ENCODE data around the gene ENTREP3.

DNA sequence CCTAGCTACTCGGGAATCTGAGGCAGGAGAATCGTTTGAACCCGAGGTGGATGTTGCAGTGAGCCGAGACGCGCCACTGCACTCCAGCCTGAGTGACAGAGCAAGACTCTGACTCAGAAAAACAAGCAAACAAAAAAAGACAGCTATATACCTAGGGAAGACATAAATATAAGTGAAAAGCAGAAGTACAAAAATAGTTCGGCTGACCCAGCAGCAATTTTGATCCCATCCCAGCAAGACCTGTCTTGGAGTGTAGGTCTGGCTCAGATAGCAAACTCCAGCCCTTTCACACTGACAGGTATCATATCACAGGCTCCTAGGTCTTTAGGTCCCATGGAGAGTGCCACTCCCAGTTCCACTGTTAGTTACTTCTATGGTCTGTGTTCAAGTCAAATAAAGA lies 32.2 kb downstream of the ENTREP3 start:
- TF ChIP-seq SRF (IDR thresholded peaks at IDR 0.05; ENCODE audit: low read depth): no peak
- no peak for TF ChIP-seq POLR2A (IDR thresholded peaks at IDR 0.05; ENCODE audit: borderline replicate concordance, extremely low read depth, insufficient read depth, insufficient read length)
- no peak for TF ChIP-seq POLR2AphosphoS5 (IDR thresholded peaks at IDR 0.05; ENCODE audit: low read depth, low read length)
- TF ChIP-seq EZH2phosphoT487 (IDR thresholded peaks at IDR 0.05; ENCODE audit: borderline replicate concordance): no peak
- TF ChIP-seq, protein P1, sequence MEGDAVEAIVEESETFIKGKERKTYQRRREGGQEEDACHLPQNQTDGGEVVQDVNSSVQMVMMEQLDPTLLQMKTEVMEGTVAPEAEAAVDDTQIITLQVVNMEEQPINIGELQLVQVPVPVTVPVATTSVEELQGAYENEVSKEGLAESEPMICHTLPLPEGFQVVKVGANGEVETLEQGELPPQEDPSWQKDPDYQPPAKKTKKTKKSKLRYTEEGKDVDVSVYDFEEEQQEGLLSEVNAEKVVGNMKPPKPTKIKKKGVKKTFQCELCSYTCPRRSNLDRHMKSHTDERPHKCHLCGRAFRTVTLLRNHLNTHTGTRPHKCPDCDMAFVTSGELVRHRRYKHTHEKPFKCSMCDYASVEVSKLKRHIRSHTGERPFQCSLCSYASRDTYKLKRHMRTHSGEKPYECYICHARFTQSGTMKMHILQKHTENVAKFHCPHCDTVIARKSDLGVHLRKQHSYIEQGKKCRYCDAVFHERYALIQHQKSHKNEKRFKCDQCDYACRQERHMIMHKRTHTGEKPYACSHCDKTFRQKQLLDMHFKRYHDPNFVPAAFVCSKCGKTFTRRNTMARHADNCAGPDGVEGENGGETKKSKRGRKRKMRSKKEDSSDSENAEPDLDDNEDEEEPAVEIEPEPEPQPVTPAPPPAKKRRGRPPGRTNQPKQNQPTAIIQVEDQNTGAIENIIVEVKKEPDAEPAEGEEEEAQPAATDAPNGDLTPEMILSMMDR (IDR thresholded peaks at IDR 0.05 in 2 of 3, conservative IDR thresholded peaks at IDR 0.05 in 1 of 3; ENCODE audit: borderline replicate concordance in 1 of 3, insufficient read depth in 1 of 3, low read depth in 2 of 3, low read length in 2 of 3): no peak
- TF ChIP-seq, protein P2, sequence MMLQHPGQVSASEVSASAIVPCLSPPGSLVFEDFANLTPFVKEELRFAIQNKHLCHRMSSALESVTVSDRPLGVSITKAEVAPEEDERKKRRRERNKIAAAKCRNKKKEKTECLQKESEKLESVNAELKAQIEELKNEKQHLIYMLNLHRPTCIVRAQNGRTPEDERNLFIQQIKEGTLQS (IDR thresholded peaks at IDR 0.05): no peak
- no peak for TF ChIP-seq EZH2 (IDR thresholded peaks at IDR 0.05)
- TF ChIP-seq, protein P3, sequence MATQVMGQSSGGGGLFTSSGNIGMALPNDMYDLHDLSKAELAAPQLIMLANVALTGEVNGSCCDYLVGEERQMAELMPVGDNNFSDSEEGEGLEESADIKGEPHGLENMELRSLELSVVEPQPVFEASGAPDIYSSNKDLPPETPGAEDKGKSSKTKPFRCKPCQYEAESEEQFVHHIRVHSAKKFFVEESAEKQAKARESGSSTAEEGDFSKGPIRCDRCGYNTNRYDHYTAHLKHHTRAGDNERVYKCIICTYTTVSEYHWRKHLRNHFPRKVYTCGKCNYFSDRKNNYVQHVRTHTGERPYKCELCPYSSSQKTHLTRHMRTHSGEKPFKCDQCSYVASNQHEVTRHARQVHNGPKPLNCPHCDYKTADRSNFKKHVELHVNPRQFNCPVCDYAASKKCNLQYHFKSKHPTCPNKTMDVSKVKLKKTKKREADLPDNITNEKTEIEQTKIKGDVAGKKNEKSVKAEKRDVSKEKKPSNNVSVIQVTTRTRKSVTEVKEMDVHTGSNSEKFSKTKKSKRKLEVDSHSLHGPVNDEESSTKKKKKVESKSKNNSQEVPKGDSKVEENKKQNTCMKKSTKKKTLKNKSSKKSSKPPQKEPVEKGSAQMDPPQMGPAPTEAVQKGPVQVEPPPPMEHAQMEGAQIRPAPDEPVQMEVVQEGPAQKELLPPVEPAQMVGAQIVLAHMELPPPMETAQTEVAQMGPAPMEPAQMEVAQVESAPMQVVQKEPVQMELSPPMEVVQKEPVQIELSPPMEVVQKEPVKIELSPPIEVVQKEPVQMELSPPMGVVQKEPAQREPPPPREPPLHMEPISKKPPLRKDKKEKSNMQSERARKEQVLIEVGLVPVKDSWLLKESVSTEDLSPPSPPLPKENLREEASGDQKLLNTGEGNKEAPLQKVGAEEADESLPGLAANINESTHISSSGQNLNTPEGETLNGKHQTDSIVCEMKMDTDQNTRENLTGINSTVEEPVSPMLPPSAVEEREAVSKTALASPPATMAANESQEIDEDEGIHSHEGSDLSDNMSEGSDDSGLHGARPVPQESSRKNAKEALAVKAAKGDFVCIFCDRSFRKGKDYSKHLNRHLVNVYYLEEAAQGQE (IDR thresholded peaks at IDR 0.05; ENCODE audit: low read depth): no peak
- TF ChIP-seq, protein P4, sequence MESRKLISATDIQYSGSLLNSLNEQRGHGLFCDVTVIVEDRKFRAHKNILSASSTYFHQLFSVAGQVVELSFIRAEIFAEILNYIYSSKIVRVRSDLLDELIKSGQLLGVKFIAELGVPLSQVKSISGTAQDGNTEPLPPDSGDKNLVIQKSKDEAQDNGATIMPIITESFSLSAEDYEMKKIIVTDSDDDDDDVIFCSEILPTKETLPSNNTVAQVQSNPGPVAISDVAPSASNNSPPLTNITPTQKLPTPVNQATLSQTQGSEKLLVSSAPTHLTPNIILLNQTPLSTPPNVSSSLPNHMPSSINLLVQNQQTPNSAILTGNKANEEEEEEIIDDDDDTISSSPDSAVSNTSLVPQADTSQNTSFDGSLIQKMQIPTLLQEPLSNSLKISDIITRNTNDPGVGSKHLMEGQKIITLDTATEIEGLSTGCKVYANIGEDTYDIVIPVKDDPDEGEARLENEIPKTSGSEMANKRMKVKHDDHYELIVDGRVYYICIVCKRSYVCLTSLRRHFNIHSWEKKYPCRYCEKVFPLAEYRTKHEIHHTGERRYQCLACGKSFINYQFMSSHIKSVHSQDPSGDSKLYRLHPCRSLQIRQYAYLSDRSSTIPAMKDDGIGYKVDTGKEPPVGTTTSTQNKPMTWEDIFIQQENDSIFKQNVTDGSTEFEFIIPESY (IDR thresholded peaks at IDR 0.05; ENCODE audit: extremely low read depth, insufficient replicate concordance, low read length): no peak
- TF ChIP-seq, protein P5, sequence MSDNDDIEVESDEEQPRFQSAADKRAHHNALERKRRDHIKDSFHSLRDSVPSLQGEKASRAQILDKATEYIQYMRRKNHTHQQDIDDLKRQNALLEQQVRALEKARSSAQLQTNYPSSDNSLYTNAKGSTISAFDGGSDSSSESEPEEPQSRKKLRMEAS (IDR thresholded peaks at IDR 0.05): no peak
- no peak for TF ChIP-seq CEBPB (IDR thresholded peaks at IDR 0.05; ENCODE audit: low read depth)
- TF ChIP-seq EGR1 (IDR thresholded peaks at IDR 0.05; ENCODE audit: low read depth): no peak
- TF ChIP-seq YY1 (IDR thresholded peaks at IDR 0.05; ENCODE audit: extremely low read depth, insufficient replicate concordance, low read depth, low read length): no peak
- TF ChIP-seq ZNF274 (IDR thresholded peaks at IDR 0.05; ENCODE audit: low read depth, low read length): no peak

Data from HCT116 (cell line).